Chondrocyte (in vitro differentiated cells): ENCODE results near the gene COL18A1. TPM values are rescaled to one million over a fixed set of nuclear protein-coding genes. Genes with fewer than 3 reads are reported as not detected.
A peak's percentile ranks its signal among the peaks of the same experiment; 100 is the strongest.

ENCODE experiments used
- DNase-seq: peaks from one replicate; pipeline ENCODE4 v3.0.0; 2021; ENCODE audit warnings: mixed read lengths, low spot score
- H3K27ac Mint-ChIP-seq: one replicate; pipeline ENCODE4 v1.8.0; 2021; ENCODE audit warnings: mild to moderate bottlenecking, moderate library complexity, mixed read lengths; ENCODE audit not compliant: unreplicated experiment
- H3K27me3 Mint-ChIP-seq: 2 replicates; pipeline ENCODE4 v1.8.0; 2021; ENCODE audit warnings: low read depth, mixed read lengths
- H3K36me3 Mint-ChIP-seq: 2 replicates; pipeline ENCODE4 v1.8.0; 2021; ENCODE audit warnings: low read depth, mixed read lengths
- H3K4me1 Mint-ChIP-seq: 2 replicates; pipeline ENCODE4 v1.8.0; 2021; ENCODE audit warnings: low read depth, mild to moderate bottlenecking, mixed read lengths
- H3K4me3 Mint-ChIP-seq: one replicate; pipeline ENCODE4 v1.8.0; 2021; ENCODE audit warnings: mild to moderate bottlenecking, moderate library complexity, mixed read lengths; ENCODE audit not compliant: unreplicated experiment
- H3K9me3 Mint-ChIP-seq: 2 replicates; pipeline ENCODE4 v1.8.0; 2021; ENCODE audit warnings: low read depth, mixed read lengths
- CTCF ChIP-seq: fragments of 200-600 bp; sonication (generic); IDR thresholded peaks from 2 replicates; pipeline ENCODE4 v1.5.0; 2021; ENCODE audit warnings: antibody characterized with exemption, mild to moderate bottlenecking, moderate library complexity
- total RNA-seq: library from RNA; stranded (reverse); gene quantifications from 3 replicates; pipeline ENCODE4 v1.2.1, GENCODE V29; 2021

Gene COL18A1
- total RNA-seq, 1 donor from 2014 or later = 616 TPM

- Mint-ChIP-seq H3K9me3 (no peaks in the 10 kb centered on the region), H3K4me1 (peaks cover 64% of the 10 kb centered on the region), H3K27me3 (no peaks in the 10 kb centered on the region), H3K4me3 (peak overlapping the region; percentile 40), H3K36me3 (no peaks in the 10 kb centered on the region), H3K27ac (peak overlapping the region; percentile 65)
- TF ChIP-seq CTCF = no peak
- peak; percentile 81 for DNase-seq
Measured at GRCh38 chr21:45410151-45410864, 5.3 kb downstream of the COL18A1 start.

GRCh38 chr21:45410865-45411809 is 6.2 kb downstream of the COL18A1 start:
- DNase-seq = peak; percentile 75
- peaks cover 64% of the 10 kb centered on the region for H3K4me1 Mint-ChIP-seq

GRCh38 chr21:45411810-45412206 is 6.8 kb downstream of the COL18A1 start:
- peaks cover 62% of the 10 kb centered on the region for H3K4me1 Mint-ChIP-seq
- no peak overlapping the region for H3K4me3 Mint-ChIP-seq
- TF ChIP-seq CTCF = no peak
- H3K9me3 Mint-ChIP-seq = no peaks in the 10 kb centered on the region
- H3K27me3 Mint-ChIP-seq = no peaks in the 10 kb centered on the region
- DNase-seq = peak; percentile 49
- H3K36me3 Mint-ChIP-seq = peaks cover 1% of the 10 kb centered on the region
- H3K27ac Mint-ChIP-seq = no peak overlapping the region

More at GRCh38 chr21:45410865-45411809, 6.2 kb downstream of the COL18A1 start:
- Mint-ChIP-seq H3K27ac (no peak overlapping the region), H3K4me3 (peak overlapping the region; percentile 35), H3K27me3 (no peaks in the 10 kb centered on the region), H3K36me3 (no peaks in the 10 kb centered on the region), H3K9me3 (no peaks in the 10 kb centered on the region)
- no peak for TF ChIP-seq CTCF

GRCh38 chr21:45412491-45412890 is 7.5 kb downstream of the COL18A1 start:
- H3K36me3 Mint-ChIP-seq = peaks cover 1% of the 10 kb centered on the region
- no peaks in the 10 kb centered on the region for H3K9me3 Mint-ChIP-seq
- H3K4me1 Mint-ChIP-seq = peaks cover 62% of the 10 kb centered on the region
- H3K27me3 Mint-ChIP-seq = no peaks in the 10 kb centered on the region
- TF ChIP-seq CTCF = no peak
- no peak overlapping the region for H3K27ac Mint-ChIP-seq
- DNase-seq = no peak
- no peak overlapping the region for H3K4me3 Mint-ChIP-seq

- Mint-ChIP-seq H3K27me3 (no peaks in the 10 kb centered on the region), H3K27ac (no peak overlapping the region), H3K9me3 (no peaks in the 10 kb centered on the region), H3K36me3 (peaks cover 1% of the 10 kb centered on the region), H3K4me1 (peaks cover 57% of the 10 kb centered on the region), H3K4me3 (no peak overlapping the region)
- TF ChIP-seq CTCF = no peak
- DNase-seq = peak; percentile 79
Measured at GRCh38 chr21:45412909-45413611, 8.1 kb downstream of the COL18A1 start.
